ENCODE measurements around the gene GADD45A. TPM values are rescaled to one million over a fixed set of nuclear protein-coding genes. Genes with fewer than 3 reads are reported as not detected.
"Not testable (repeated sequence)": the region's sequence is repeated elsewhere in the genome, so short reads cannot be mapped to it uniquely, and the experiment has no call there.

GADD45A gene
- total and polyA plus RNA-seq, 7 donors: 16.9 to 60.8 (median 23.6) TPM

DNA sequence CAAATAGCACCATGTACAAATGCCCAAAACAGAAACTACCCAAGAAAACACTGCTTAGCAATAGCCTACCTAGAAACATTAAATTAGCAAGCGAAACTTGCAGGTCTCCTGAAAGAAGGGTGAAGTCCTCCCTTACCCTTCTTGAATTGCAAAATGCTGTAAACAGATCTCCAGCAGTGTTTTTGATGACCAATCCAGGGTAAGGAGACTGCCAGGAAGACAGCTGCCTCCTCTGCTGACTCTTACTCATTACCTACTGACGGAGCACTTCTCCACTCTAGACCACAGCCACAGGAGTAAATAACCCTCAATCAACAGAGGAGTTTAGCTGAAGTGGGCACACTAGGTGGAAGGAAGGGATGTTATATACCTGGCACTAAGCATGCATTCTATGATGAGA lies 32.2 kb upstream of the GADD45A start:
- Histone ChIP-seq H3K36me3 (no peaks in the 10 kb centered on the region), H3K4me3 (no peak overlapping the region), H3K9me3 (no peaks in the 10 kb centered on the region), H3K4me1 (peaks cover 0 to 3% (median under 1%) of the 10 kb centered on the region in 4 donors), H3K27me3 (no peaks in the 10 kb centered on the region), H3K27ac (no peak overlapping the region)
- DNase-seq: no peak
- 69 to 74% methylated on average over 2 of the region's 2 CpGs for WGBS, 2 donors
- TF ChIP-seq POLR2A (IDR thresholded peaks at IDR 0.05): no peak
- peak in 1 of 4 donors; percentile 14 for TF ChIP-seq POLR2AphosphoS5 (IDR thresholded peaks at IDR 0.05)
- intact Hi-C loops (cut with DNase I): no loop called here

- DNase-seq: no peak
- intact Hi-C loops (cut with DNase I): no loop called here
- Histone ChIP-seq H3K36me3 (no peaks in the 10 kb centered on the region), H3K27ac (no peak overlapping the region), H3K9me3 (no peaks in the 10 kb centered on the region), H3K4me1 (no peaks in the 10 kb centered on the region), H3K4me3 (no peak overlapping the region), H3K27me3 (no peaks in the 10 kb centered on the region)
- TF ChIP-seq POLR2A (IDR thresholded peaks at IDR 0.05) (no peak), EP300 (IDR thresholded peaks at IDR 0.05) (no peak), POLR2AphosphoS5 (IDR thresholded peaks at IDR 0.05) (no peak)
- TF ChIP-seq, protein P1, sequence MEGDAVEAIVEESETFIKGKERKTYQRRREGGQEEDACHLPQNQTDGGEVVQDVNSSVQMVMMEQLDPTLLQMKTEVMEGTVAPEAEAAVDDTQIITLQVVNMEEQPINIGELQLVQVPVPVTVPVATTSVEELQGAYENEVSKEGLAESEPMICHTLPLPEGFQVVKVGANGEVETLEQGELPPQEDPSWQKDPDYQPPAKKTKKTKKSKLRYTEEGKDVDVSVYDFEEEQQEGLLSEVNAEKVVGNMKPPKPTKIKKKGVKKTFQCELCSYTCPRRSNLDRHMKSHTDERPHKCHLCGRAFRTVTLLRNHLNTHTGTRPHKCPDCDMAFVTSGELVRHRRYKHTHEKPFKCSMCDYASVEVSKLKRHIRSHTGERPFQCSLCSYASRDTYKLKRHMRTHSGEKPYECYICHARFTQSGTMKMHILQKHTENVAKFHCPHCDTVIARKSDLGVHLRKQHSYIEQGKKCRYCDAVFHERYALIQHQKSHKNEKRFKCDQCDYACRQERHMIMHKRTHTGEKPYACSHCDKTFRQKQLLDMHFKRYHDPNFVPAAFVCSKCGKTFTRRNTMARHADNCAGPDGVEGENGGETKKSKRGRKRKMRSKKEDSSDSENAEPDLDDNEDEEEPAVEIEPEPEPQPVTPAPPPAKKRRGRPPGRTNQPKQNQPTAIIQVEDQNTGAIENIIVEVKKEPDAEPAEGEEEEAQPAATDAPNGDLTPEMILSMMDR (IDR thresholded peaks at IDR 0.05): no peak
Measured at GRCh38 chr1:67653304-67653703, 31.7 kb upstream of the GADD45A start.

GRCh38 chr1:67655581-67655980 lies 29.4 kb upstream of the GADD45A start:
- no peaks in the 10 kb centered on the region for H3K36me3 ChIP-seq
- H3K27ac ChIP-seq: no peak overlapping the region
- no peak overlapping the region for H3K4me3 ChIP-seq
- H3K9me3 ChIP-seq: no peaks in the 10 kb centered on the region
- no peaks in the 10 kb centered on the region for H3K27me3 ChIP-seq
- DNase-seq: no peak
- WGBS, 2 donors: 89 to 93% methylated on average over 2 of the region's 2 CpGs
- TF ChIP-seq POLR2AphosphoS5 (IDR thresholded peaks at IDR 0.05): no peak
- TF ChIP-seq, protein P1 (IDR thresholded peaks at IDR 0.05): no peak
- TF ChIP-seq POLR2A (IDR thresholded peaks at IDR 0.05): no peak
- no peak for TF ChIP-seq EP300 (IDR thresholded peaks at IDR 0.05)
- intact Hi-C loops (cut with DNase I): no loop called here
- no peaks in the 10 kb centered on the region for H3K4me1 ChIP-seq

- H3K36me3 ChIP-seq; H3K4me1 ChIP-seq; intact Hi-C loops (cut with DNase I); DNase-seq; H3K27ac ChIP-seq; H3K4me3 ChIP-seq; H3K9me3 ChIP-seq; H3K27me3 ChIP-seq: not testable (repeated sequence)
- 94 to 97% methylated on average over 1 of the region's 1 CpG for WGBS, 2 donors
Measured at GRCh38 chr1:67657152-67657551, 27.8 kb upstream of the GADD45A start.

DNA sequence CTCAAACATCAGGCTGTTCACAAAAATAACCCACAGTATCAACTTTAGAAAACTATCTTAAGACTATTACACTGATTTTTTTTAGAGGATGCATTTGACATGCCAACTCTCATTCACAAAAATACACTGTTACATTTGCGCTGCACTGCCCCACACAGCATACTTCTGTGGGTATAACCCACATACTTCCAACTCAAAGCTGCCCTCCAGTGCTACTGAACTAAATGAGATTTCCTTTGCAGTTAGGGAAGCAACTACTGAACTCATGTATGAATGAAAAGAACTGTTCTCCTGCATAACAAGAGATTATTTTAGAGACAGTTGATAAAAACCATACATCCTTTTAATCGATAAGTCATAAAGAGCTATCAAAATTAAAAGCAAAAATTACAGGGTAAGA lies 25.8 kb upstream of the GADD45A start:
- Histone ChIP-seq H3K27ac (no peak overlapping the region), H3K4me1 (peaks cover 0 to 5% (median 0%) of the 10 kb centered on the region in 4 donors), H3K36me3 (no peaks in the 10 kb centered on the region), H3K9me3 (no peaks in the 10 kb centered on the region), H3K4me3 (no peak overlapping the region), H3K27me3 (no peaks in the 10 kb centered on the region)
- WGBS, 2 donors: 87 to 89% methylated on average over 2 of the region's 2 CpGs
- DNase-seq: no peak
- intact Hi-C loops (cut with DNase I): no loop called here
- TF ChIP-seq POLR2AphosphoS5 (IDR thresholded peaks at IDR 0.05) (no peak), EP300 (IDR thresholded peaks at IDR 0.05) (no peak), POLR2A (IDR thresholded peaks at IDR 0.05) (no peak)
- TF ChIP-seq, protein P1 (IDR thresholded peaks at IDR 0.05): no peak

- intact Hi-C loops (cut with DNase I): no loop called here
- no peak overlapping the region for H3K4me3 ChIP-seq
- no peak for DNase-seq
- H3K9me3 ChIP-seq: no peaks in the 10 kb centered on the region
- peaks cover 0 to 7% (median 0%) of the 10 kb centered on the region in 4 donors for H3K4me1 ChIP-seq
- no peak for TF ChIP-seq POLR2AphosphoS5 (IDR thresholded peaks at IDR 0.05)
- TF ChIP-seq, protein P1 (IDR thresholded peaks at IDR 0.05): no peak
- no peak for TF ChIP-seq POLR2A (IDR thresholded peaks at IDR 0.05)
- no peak for TF ChIP-seq EP300 (IDR thresholded peaks at IDR 0.05)
- no peaks in the 10 kb centered on the region for H3K27me3 ChIP-seq
- WGBS, 2 donors: 80 to 89% methylated on average over 6 of the region's 6 CpGs
- H3K27ac ChIP-seq: no peak overlapping the region
- no peaks in the 10 kb centered on the region for H3K36me3 ChIP-seq
Measured at GRCh38 chr1:67662884-67663283, 22.1 kb upstream of the GADD45A start.

Data from sigmoid colon (tissue), 7 donors.